NCI-H510A (cell line): ENCODE measurements around the gene EXOSC7.

ENCODE experiments used
- DNase-seq: peaks from one replicate; lab custom pipeline; 2025; lab: John Stamatoyannopoulos, UW

Gene EXOSC7

DNA sequence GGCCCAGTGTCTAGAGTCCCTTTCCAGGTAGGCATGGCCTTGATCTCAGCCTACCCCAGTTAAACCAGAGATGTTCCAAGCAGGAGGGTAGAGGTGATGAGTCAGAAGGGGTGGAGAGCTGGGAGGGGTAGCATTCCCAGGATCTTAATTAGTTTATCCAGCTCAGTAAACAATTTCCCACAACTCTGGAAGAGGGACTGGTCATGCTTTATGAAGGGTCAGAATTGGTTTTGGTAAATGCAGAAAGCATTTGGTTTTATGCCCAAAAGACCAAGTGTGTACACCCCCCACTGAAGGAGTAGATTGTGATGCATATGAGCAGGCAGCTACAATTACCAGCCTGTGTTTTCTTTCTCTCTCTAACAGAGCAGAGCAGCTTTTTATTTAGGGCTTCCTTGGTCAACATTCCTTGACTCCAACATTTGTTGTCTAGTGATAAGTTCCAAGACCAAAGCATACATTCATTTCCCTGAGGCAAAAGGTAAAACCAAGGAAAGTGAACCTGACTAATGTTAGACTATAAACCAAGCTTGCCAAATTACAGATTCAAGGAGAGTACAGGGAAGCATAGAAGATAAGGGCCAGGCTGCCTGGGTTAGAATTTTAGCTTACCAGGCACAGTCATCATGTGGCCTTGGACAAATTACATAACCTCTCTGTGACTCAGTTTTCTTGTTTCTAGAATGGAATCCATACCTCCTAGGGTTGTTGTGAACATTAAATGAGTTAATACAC, 17.6 kb downstream of the EXOSC7 start:
- DNase-seq, result no peak

DNA sequence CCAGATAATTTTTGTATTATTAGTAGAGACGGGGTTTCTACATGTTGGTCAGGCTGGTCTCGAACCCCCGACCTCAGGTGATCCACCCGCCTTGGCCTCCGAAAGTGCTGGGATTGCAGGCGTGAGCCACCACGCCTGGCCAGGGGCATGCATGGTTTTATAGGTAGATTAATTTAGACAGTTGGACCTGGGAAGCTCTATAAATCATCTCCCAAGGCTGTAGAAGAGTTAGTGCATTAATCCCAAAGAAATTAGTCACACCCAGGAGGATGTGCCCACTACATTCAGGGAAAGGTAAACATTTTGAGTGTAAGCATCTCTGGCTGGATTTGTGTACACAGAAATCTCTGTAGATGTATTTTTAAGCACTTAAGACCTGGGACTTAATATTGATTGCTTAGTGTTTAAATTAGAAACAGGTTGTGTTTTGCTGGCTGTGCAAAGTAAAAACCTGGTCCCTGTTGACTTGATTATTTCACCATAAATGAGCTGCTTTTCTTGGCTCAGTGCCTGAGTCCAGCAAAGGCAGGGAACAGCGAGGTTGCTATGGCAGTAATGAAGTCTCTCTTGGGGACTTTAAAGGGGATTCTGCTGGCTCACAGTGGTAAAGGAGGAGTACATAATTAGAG, 19.2 kb downstream of the EXOSC7 start:
- DNase-seq, result no peak

DNA sequence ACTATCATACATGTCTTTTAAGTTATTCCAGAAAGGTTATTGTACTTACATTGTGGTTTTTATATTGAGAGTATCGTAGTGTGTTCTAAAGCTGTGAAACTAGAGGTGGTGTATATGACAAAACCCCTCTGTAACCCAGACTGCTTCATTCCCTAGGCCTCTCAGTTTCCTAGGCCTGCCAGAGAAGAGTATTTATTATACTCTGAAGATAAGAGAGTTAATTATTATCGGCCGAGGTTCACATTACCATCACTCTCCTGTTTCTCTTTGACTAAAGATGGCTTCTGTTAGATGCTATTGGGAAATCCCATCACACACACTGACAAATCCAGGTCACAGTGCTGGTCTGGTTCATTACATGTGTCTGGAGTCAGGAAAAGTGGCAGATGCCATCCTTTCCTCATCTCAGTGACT, 20.5 kb downstream of the EXOSC7 start:
- no peak for DNase-seq

DNA sequence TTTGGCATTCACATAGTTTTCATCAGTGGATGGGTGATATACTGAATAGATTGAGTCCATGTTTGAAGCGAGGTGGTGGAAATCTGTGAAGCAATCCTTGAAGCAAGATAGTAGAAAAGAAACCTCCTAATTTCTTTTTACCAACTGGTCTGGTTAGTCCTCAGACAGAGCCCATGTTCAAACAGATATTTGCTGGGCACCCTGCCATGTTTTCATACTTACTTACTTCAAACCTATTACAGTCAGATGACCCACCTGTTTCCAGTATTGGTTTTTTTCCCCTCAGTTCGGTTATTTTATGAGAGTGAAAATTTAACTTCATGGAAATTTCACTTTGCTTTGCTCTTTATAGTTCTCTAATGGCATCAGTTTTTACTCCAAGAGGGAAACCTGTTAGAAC, 23.7 kb downstream of the EXOSC7 start:
- DNase-seq, result no peak

DNA sequence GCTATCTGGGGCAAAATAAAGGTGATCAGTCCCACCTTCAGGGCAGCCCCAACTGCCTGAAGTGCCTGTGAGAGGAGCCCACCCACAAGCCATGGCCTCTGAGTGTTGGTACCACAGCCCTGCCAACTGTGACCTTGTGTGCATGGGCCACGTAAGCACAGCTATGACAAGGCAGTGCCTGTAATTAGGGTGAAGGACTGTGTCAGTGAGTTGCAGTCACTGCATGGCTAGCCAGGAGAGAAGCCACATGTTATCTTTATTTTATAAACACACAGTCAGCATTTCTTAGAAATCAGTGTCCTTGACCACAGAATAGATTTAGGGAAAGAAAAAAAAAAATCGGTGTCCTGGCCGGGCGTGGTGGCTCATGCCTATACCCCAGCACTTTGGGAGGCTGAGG, 24.8 kb downstream of the EXOSC7 start:
- no peak for DNase-seq

DNA sequence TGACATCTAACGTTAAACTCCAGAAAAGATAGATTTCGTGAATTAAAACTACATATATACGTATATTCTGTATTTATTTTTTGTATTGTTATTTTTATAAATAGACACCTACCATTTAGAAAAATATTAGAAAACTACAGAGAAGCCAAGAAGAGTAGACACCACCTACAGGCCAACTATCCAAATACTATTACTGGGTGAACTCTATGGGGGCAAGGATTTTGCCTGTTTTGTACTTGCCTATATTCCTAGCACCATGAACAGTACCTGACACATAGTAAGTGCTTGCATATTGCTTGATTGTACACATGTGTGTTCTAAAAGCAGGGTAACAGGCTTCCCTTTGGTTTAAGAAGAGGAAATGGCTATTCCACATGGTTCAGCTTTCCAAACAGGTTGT, 25.7 kb downstream of the EXOSC7 start:
- DNase-seq, result no peak

DNA sequence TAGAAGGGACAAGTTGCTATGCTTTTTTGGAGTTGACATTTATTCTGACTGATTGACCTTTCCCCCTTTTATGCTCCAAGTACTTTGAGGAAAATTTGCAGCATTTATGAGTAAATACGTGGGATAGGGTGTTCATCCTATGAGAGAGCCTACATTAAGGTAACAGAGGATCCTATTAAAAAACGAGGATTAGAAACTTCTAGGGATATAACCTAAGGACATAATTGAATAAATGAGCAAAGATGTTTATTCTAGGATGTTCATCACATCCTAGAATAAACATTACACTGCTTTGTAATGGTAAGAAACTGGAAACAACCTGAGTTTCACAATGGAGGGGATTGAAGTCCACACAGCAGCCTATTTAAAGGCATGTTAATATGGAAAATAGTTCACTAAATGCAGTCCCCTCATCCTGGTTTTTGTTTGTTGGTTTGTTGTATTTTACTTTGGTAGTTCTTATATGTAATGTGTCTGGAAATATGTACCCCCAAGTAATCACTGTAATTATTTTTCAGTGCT, 26.2 kb downstream of the EXOSC7 start:
- no peak for DNase-seq

DNA sequence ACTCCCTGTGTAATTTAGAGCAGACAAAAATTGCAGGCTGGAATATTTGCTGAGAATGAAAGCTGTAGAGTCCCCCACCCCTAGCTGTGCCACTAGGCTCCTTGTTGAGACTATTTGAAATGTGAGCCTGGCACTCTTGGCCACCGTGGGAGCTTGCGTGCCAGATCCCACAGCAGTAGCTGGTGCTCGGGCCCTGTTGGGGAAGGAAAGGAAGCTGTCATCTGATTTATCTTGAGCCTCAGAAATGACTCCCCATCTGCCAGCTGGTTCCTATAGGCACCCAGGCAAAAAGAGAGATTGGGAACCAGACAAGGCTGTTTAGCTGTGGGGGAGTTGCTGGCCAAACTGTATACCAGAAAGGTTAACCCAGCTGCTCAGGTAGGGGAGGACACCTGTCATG, 26.7 kb downstream of the EXOSC7 start:
- no peak for DNase-seq

DNA sequence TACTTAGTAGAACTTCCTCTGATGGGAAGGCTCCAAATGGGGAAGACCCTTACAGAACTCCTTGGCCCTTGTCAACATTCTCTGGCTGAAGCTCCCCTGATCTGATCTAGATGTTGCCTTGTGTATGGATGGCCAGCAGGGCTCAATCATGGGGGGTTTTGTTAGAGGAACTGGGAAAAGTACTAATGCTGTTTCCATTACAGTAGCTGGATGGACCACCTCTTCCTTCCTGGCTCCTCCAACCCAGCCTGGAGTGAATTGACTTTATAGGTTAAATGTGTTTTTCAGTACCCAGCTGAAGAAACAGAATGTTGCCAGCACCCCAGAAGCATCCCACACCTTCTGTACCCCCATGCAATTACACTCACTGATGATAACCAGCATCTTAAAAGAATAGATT, 27.4 kb downstream of the EXOSC7 start:
- no peak for DNase-seq

DNA sequence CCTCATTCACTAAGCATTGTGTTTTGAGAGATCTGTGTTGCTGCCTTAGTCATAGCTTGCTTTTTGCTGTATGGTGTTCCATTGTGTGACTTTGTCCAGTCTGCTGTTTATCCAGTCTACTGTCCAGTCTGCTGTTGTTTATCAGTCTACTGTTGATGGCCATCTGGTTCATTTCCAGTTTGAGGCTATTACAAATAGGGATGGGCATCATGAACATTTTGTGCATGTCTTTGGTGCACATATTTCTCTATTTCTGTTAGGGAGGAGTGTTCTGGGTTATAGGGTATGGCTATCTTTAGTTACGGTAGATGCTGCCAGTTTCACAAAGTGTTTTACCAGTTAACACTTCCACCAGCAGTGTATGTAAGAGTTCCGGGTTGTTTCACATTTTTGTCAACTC, 27.8 kb downstream of the EXOSC7 start:
- no peak for DNase-seq

DNA sequence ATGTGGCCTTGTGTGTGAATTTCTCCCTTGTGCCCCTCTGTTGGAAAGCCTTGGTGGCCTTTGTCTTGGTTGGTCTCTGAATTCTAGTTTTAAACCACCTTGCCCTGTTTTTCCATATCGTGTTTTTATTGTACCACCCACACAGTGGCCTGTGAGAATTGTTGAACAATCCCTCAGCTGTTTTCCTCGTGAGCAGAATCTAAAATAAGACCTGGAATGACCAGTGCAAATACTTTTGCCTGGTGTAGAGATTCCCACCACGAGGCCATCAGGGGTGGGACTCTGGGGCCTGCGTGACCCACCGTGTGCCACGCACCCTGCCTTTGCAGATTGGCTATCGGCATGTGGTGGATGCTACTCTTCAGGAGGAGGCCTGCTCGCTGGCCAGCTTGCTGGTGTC, 31.0 kb downstream of the EXOSC7 start:
- no peak for DNase-seq

DNA sequence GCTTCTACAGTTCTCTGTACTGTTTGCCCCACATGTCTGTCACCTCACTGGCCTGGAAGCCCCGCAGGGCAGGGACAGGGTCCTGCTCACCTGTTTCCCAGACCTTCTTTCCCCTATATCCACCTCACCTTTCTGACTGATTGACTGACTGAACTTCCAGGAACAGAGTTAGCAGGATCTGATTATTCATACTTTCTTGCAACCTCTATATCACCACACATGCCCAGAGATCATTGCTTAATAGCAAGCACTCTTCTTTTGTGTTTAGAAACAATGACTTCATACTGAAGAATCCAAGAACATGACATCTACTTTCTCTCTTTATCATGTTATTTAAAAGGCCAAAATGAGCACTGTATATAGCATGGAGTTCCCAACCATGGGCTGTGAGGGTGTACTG, 32.1 kb downstream of the EXOSC7 start:
- no peak for DNase-seq

DNA sequence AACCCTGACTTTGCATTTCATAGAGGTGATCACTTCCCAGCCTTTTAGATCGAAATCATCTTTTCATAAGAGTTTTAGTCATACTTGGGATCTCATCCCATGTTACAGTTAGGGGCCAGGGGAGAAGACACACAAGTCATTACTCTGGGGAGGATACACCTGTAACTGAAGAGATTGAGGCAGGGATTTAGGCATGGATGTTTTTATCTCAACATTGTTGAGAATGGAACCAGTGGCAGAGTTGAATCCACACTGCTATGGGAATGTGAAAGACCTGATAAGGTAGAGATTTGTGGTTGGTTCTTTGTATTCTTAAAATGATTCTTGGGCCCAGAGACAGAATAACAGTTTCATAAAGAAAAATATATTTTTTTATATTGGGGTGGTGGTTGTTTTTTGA, 33.8 kb downstream of the EXOSC7 start:
- DNase-seq, result no peak

DNA sequence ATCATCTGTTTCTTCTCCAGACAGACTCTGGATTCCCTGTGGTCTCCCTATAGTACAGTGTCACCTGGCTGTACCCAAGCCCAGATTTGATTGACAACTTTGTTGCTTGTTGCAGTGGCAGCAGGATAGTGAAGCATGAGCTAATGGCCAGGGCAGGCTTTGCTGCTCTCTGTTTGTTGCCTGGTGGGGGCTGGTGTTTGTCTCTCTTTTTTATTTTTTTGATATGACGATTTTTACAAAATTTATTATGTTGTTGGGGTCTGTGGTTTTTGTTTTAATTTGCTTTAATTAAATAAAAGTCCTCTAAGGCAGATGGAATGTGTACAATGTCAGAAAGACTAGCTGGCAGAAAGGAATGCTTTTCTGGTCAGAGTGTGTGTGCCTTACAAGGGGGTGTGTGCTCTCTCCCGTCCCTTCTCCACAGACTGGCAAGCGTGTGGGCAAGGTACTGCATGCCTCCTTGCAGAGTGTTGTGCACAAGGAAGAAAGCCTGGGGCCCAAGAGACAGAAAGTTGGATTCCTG, 34.8 kb downstream of the EXOSC7 start:
- no peak for DNase-seq

DNA sequence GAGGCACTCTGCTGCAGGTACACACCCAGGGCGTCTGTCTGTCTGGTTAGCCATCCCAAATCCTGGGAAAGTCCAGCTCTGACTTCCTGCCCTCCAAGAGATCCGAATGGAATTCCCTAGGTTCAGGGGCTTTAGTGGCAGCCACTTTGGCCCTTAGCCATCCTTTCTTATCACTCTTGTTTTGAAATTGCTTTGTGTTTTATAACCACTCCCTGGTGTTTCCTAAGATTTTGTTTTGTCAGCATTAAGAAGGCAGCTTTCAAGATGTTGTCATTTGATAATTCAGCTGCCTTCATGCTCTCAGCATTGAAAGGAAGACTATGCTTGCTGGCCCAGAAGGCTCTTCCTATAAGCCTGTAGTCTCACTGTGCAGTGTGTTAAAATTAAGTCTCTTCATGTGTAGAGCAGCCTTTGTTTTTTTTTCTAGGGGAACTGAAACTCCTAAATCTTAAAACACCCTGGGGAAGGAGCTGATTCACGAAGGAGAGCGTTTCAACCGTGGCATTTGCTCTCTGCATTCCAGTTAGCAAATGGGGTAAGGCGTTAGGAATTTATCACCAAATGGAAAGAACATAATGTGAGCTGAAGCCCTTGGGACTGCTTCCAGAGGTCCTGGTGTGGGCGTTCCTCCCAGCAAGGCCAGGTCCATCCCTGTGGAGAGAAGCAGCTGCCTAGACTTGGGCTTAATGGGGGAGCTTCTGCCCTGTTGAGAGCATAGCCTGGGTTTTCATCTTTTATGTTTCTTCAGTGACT, 35.9 kb downstream of the EXOSC7 start:
- no peak for DNase-seq

DNA sequence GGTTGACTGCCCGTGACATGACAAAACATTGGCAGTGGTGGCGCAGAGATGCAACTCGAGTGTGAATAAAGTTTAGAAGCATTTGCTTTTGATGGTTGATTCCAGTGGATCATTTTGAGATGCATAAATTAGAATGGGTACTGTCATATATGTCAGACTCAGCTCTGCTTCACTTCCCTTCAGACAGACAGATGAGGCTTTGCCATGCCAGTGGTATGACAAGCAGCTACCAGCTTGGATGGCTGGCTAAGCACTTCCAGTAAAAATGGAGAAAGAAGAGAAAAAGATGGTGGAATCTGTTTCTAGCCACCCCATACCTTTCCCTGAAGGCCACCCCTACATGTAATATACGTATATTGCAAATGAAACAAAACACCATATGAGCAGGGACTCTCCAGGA, 36.5 kb downstream of the EXOSC7 start:
- DNase-seq, result no peak

DNA sequence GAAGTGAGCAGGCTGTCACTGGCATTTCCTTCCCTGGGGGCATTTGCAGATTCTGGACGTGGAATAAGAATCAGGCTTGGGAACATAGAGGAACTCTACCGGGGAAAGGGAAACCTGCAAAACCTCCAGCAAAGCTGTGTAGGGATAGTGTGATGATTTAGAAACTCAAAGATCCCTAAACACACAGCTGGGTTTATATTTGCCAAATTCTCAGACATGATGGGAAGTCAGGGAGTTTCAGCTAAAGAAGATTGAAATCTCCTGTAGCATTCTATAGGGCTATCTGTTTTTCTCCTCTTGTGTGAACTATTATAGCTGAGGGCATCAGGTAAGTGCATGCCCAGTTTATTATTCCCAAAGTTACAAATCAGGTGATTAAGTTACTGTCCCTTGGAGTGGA, 40.9 kb downstream of the EXOSC7 start:
- DNase-seq, result no peak

DNA sequence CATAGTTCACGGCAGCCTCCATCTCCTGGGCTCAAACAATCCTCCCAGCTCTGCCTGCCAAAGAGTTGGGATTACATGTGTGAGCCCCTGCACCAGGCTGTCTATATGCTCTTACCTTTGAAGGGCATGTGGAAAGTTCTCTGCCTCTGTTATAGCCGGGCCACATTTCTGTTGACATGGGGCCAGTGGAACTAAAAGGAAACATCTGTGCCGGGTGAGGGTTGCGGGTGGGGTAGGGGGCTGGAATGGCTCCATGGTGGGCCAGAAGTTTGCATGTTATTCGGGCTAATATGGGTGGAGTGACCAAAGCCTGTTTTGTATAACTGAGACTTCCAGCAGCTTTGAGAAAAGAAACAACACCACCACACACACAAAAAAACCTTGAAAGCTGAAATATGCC, 41.8 kb downstream of the EXOSC7 start:
- DNase-seq, result no peak

DNA sequence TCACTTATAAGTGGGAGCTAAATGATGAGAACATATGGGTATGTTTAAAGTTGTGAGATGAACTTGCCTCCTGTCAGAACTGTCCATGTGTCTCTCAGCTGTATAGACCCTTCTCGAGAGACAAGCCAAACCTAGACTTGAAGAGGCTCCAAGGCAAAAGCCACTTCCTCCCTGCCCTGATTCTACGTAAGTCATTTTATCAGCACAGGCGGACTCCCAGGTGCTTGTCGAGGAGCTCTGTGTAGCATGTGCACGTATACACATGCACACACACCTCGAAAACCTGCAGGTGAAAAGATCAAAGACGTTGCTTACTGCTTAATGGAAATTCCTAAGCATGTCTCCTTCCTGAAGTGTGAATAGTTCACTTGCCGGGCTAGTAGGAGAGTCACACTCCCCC, 44.5 kb downstream of the EXOSC7 start:
- no peak for DNase-seq

DNA sequence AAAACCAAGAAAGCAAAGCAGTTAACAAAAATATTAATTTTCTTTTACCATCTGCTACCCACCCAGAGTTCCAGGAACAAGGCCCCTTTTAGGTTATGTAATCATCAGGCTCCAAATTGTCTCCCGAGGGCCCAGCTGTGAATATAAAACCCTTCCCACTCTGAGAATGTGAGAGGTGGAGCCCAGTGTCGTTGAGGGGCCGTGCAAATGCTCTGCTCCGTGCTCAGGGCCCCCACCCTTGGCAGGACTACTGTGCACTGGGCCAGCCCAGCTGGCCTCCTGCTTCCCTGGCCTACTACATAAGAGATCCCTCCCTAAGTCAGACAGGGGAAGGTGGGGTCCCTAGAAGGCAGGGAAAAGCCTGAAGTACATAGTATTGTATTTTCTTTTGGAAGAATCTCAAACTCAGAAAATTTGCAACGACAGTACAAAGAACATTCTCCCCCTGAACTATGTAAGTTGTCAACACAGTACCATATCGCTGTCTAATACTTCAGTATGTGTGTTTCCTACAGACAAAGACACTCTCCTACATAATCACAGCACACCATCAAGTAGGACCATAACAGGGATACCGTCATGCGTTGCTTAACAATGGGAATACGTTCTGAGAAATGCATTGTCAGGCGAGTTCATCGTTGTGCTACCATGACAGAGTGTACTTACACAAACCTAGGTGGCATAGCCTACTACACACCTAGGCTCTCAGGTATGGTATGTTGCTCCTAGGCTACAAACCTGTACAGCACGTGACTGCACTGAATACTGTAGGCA, 45.7 kb downstream of the EXOSC7 start:
- no peak for DNase-seq

DNA sequence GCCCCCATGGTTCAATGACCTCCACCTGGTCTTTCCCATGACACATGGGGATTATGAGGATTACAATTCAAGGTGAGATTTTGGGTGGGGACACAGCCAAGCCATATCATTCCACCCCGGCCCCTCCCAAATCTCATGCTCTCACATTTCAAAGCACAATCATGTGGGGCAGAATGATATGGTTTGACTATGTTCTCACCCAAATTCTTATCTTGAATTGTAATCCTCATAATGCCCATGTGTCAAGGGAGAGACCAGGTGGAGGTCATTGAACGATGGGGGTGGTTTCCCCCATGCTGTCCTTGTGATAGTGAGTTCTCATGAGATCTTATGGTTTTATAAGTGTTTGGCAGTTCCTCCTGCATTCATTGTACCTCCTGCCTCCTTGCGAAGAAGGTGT, 47.6 kb downstream of the EXOSC7 start:
- DNase-seq, result no peak
